SK-N-SH (cell line): ENCODE measurements around the gene PPP2R5C. TPM values are rescaled to one million over a fixed set of nuclear protein-coding genes. Genes with fewer than 3 reads are reported as not detected.

Experiments
- CTCF ChIA-PET: fragments of 300-600, 350-600 bp; formaldehyde crosslinking; extraction: SDS; loops from one replicate; lab custom pipeline; 2021; lab: Yijun Ruan, JAX
- POLR2A ChIA-PET: fragments of 350-600 bp; sonication (Branson Sonifier 250); formaldehyde crosslinking; extraction: SDS; loops from one replicate; lab custom pipeline; 2020; ENCODE audit warnings: antibody characterized with exemption, inconsistent platforms; lab: Yijun Ruan, JAX
- DNase-seq: peaks from one replicate; pipeline ENCODE4 v3.0.0; 2012
- H2AFZ ChIP-seq: fragments of 200-600 bp; sonication (generic); 2 replicates; pipeline ENCODE4 v1.8.1; 2016; ENCODE audit warnings: antibody characterized with exemption, mild to moderate bottlenecking, low read depth
- H3F3A ChIP-seq: fragments of 200-600 bp; sonication (generic); replicated peaks from 2 replicates; pipeline ENCODE3; 2016; ENCODE audit warnings: antibody characterized with exemption, mild to moderate bottlenecking; ENCODE audit not compliant: insufficient read depth
- H3K27ac ChIP-seq, 2 experiments: fragments of 200-500 bp in 1 of 2; fragments of 200-600 bp in 1 of 2; sonication (Bioruptor generic) in 1 of 2; sonication (generic), shearing (Covaris generic) in 1 of 2; 2 replicates each; pipeline versions ENCODE4 v1.5.1 to v1.6.1; 2014 to 2016; ENCODE audit warnings: low read depth in 2 of 2, inconsistent platforms in 1 of 2, low read length in 1 of 2, mild to moderate bottlenecking in 1 of 2, mixed read lengths in 1 of 2
- H3K27me3 ChIP-seq: fragments of 200-600 bp; sonication (generic), shearing (Covaris generic); 2 replicates; pipeline ENCODE4 v1.6.1; 2016; ENCODE audit warnings: mixed run types; ENCODE audit not compliant: insufficient read depth
- H3K36me3 ChIP-seq, 2 experiments: fragments of 200-500 bp in 1 of 2; fragments of 200-600 bp in 1 of 2; sonication (Bioruptor generic) in 1 of 2; sonication (generic) in 1 of 2; replicated peaks in 1 of 2; 2 replicates each; pipeline versions ENCODE3 to v1.5.1; 2014 to 2016; ENCODE audit warnings: low read length in 1 of 2, mild to moderate bottlenecking in 1 of 2; ENCODE audit not compliant: insufficient read depth in 2 of 2, control insufficient read depth in 1 of 2
- H3K4me1 ChIP-seq, 2 experiments: fragments of 200-500 bp in 1 of 2; fragments of 200-600 bp in 1 of 2; sonication (Bioruptor generic) in 1 of 2; sonication (generic), shearing (Covaris generic) in 1 of 2; 2 replicates each; pipeline versions ENCODE4 v1.5.1 to v1.6.1; 2014 to 2016; ENCODE audit warnings: low read depth in 1 of 2, low read length in 1 of 2, mixed run types in 1 of 2; ENCODE audit not compliant: insufficient read depth in 2 of 2, control insufficient read depth in 1 of 2
- H3K4me2 ChIP-seq: fragments of 200-600 bp; sonication (generic), shearing (Covaris generic); 2 replicates; pipeline ENCODE4 v1.6.1; 2017; ENCODE audit warnings: mixed run types
- H3K4me3 ChIP-seq, 2 experiments: fragments of 200-500 bp in 1 of 2; fragments of 200-600 bp in 1 of 2; sonication (Bioruptor generic) in 1 of 2; sonication (generic), shearing (Covaris generic) in 1 of 2; 2 replicates each; pipeline versions ENCODE4 v1.5.1 to v1.8.1; 2014 to 2016; ENCODE audit warnings: low read depth in 2 of 2, inconsistent platforms in 1 of 2, low read length in 1 of 2, mild to moderate bottlenecking in 1 of 2, mixed read lengths in 1 of 2, moderate library complexity in 1 of 2
- H3K79me2 ChIP-seq: fragments of 200-600 bp; sonication (generic); 2 replicates; pipeline ENCODE4 v1.8.1; 2017; ENCODE audit warnings: mild to moderate bottlenecking; ENCODE audit not compliant: insufficient read depth
- H3K9ac ChIP-seq: fragments of 200-600 bp; sonication (generic); 2 replicates; pipeline ENCODE4 v1.6.1; 2017; ENCODE audit warnings: mixed run types
- H3K9me2 ChIP-seq: fragments of 200-600 bp; sonication (generic); 2 replicates; pipeline ENCODE4 v1.6.1; 2017; ENCODE audit warnings: mixed run types
- H3K9me3 ChIP-seq: fragments of 200-600 bp; sonication (generic); 2 replicates; pipeline ENCODE4 v1.6.1; 2017; ENCODE audit warnings: mixed run types, mild to moderate bottlenecking, moderate library complexity
- H4K20me1 ChIP-seq: fragments of 200-600 bp; sonication (generic); 2 replicates; pipeline ENCODE4 v1.6.1; 2017; ENCODE audit warnings: mild to moderate bottlenecking, mixed run types; ENCODE audit not compliant: insufficient read depth
- CHD2 ChIP-seq: fragments of 150-350 bp; IDR thresholded peaks from 2 replicates; pipeline ENCODE4 v1.6.1; 2018; ENCODE audit warnings: low read length; ENCODE audit not compliant: partially characterized antibody
- ELF1 ChIP-seq: IDR thresholded peaks from 2 replicates; pipeline ENCODE4 v1.4.0; 2012
- FOSL2 ChIP-seq: IDR thresholded peaks from 2 replicates; pipeline ENCODE4 v1.4.0; 2012; ENCODE audit warnings: low read depth, mild to moderate bottlenecking, moderate library complexity, borderline replicate concordance
- GABPA ChIP-seq: IDR thresholded peaks from 2 replicates; pipeline ENCODE4 v1.4.0; 2012; ENCODE audit warnings: low read depth, mild to moderate bottlenecking
- IRF3 ChIP-seq: fragments of 150-350 bp; IDR thresholded peaks from 2 replicates; pipeline ENCODE4 v1.6.1; 2016; ENCODE audit warnings: mild to moderate bottlenecking, low read depth, low read length
- MAX ChIP-seq: IDR thresholded peaks from 2 replicates; pipeline ENCODE4 v1.4.0; 2012; ENCODE audit warnings: low read depth
- NRF1 ChIP-seq: IDR thresholded peaks from 2 replicates; pipeline ENCODE4 v1.6.1; 2012; ENCODE audit warnings: low read depth, mild to moderate bottlenecking, low read length
- PBX3 ChIP-seq: IDR thresholded peaks from 2 replicates; pipeline ENCODE4; 2012
- REST ChIP-seq: IDR thresholded peaks from 2 replicates; pipeline ENCODE4 v1.6.1; 2012; ENCODE audit warnings: mild to moderate bottlenecking, low read depth, low read length, moderate library complexity
- RFX5 ChIP-seq: IDR thresholded peaks from 2 replicates; pipeline ENCODE4 v1.6.1; 2012; ENCODE audit warnings: mild to moderate bottlenecking, improper control_type of control experiment, low read length
- SIN3A ChIP-seq: IDR thresholded peaks from 2 replicates; pipeline ENCODE4 v1.6.1; 2012; ENCODE audit warnings: low read depth, mild to moderate bottlenecking, low read length, moderate library complexity, borderline replicate concordance
- SMC3 ChIP-seq: IDR thresholded peaks from 2 replicates; pipeline ENCODE4 v1.6.1; 2012; ENCODE audit warnings: low read depth, low read length, improper control_type of control experiment
- TCF12 ChIP-seq: IDR thresholded peaks from 2 replicates; pipeline ENCODE4 v1.4.0; 2012
- TEAD4 ChIP-seq: IDR thresholded peaks from 2 replicates; pipeline ENCODE4 v1.4.0; 2012; ENCODE audit warnings: mild to moderate bottlenecking, borderline replicate concordance; ENCODE audit not compliant: insufficient read depth
- USF1 ChIP-seq: IDR thresholded peaks from 2 replicates; pipeline ENCODE4 v1.4.0; 2012; ENCODE audit warnings: low read depth, borderline replicate concordance
- WGBS: methylation state at CpG from one replicate; pipeline ENCODE4 v1.1.6; 2017; ENCODE audit warnings: low lambda C conversion rate; 5-methylcytosine and 5-hydroxymethylcytosine counted together
- polyA plus RNA-seq, 3 experiments: library from polyadenylated mRNA; depleted of rRNA; stranded (reverse); fragments of >200 nt; gene quantifications; 2 replicates each; pipeline ENCODE4 v1.2.3, GENCODE V29; 2012

PPP2R5C gene
- polyA plus RNA-seq, 1 of the 3 experiments (the other 2 are of a cell fraction), result 43.7 TPM

GRCh38 chr14:101830271-101830670 lies 68.8 kb downstream of the PPP2R5C start:
- CTCF ChIA-PET, result interaction anchor here (1.3 kb wide), 1 partner anchor 61 kb away, joined by 4 read pairs; no protein-coding TSS in a partner anchor
- Histone ChIP-seq H3K27me3 (no peaks in the 10 kb centered on the region), H3K9me2 (no peaks in the 10 kb centered on the region), H3K9ac (no peak overlapping the region), H3K4me3 (no peak overlapping the region), H3K4me2 (no peak overlapping the region), H3K79me2 (peaks cover 100% of the 10 kb centered on the region), H3K36me3 (peaks cover 21 to 26% of the 10 kb centered on the region in 2 experiments), H3F3A (no peaks in the 10 kb centered on the region), H2AFZ (no peak overlapping the region), H3K9me3 (no peaks in the 10 kb centered on the region), H4K20me1 (peaks cover 39% of the 10 kb centered on the region), H3K27ac (peak overlapping the region in 1 of 2 experiments; percentile 28; a peak in 1 of 4 replicates), H3K4me1 (peaks cover under 1 to 38% of the 10 kb centered on the region in 2 experiments; a peak in 3 of 4 replicates)
- no peak for TF ChIP-seq FOSL2
- TF ChIP-seq MAX, result no peak
- no peak for TF ChIP-seq USF1
- TF ChIP-seq TEAD4, result no peak
- TF ChIP-seq NRF1, result no peak
- no peak for TF ChIP-seq PBX3
- no peak for TF ChIP-seq RFX5
- TF ChIP-seq REST, result no peak
- no peak for TF ChIP-seq GABPA
- no peak for TF ChIP-seq TCF12
- no peak for TF ChIP-seq SIN3A
- no peak for TF ChIP-seq ELF1
- no peak for TF ChIP-seq CHD2
- TF ChIP-seq SMC3, result no peak
- no peak for TF ChIP-seq IRF3
- WGBS, result 98% methylated on average over 4 of the region's 4 CpGs
- DNase-seq, result no peak
- POLR2A ChIA-PET, result no interaction called here
